CD4-positive, alpha-beta T cell treated with Interleukin-6 for 4 hours (primary cell): ENCODE measurements around the gene PPP1R13B.

Source experiments
- DNase-seq: peaks from one replicate; pipeline ENCODE4 v3.0.0-alpha.2; 2020; ENCODE audit warnings: mixed read lengths

PPP1R13B gene

GRCh38 chr14:103725739-103726395, 121.5 kb downstream of the PPP1R13B start:
- no peak for DNase-seq

- DNase-seq, result no peak
Measured at GRCh38 chr14:103725001-103725682, 122.2 kb downstream of the PPP1R13B start.

- DNase-seq, result no peak
Measured at GRCh38 chr14:103724116-103724515, 123.3 kb downstream of the PPP1R13B start.

GRCh38 chr14:103723748-103724081, 123.7 kb downstream of the PPP1R13B start:
- DNase-seq, result no peak

GRCh38 chr14:103721334-103722120, 125.8 kb downstream of the PPP1R13B start:
- DNase-seq, result no peak

GRCh38 chr14:103719751-103720150, 127.6 kb downstream of the PPP1R13B start:
- no peak for DNase-seq

- no peak for DNase-seq
Measured at GRCh38 chr14:103718572-103718971, 128.8 kb downstream of the PPP1R13B start.

GRCh38 chr14:103716899-103717411, 130.4 kb downstream of the PPP1R13B start:
- no peak for DNase-seq

GRCh38 chr14:103716091-103716801, 131.1 kb downstream of the PPP1R13B start:
- DNase-seq, result peak; percentile 25

- peak; percentile 100 for DNase-seq
Measured at GRCh38 chr14:103715052-103716000, 132.0 kb downstream of the PPP1R13B start, which contains the start of the genes XRCC3 and ZFYVE21. TSS of gene XRCC3 (minus strand) at chr14:103715451. CDS start at chr14:103711087, 4,364 bp downstream. TSS of gene ZFYVE21 (plus strand) at chr14:103715810. CDS start at chr14:103715842, 32 bp downstream.

- no peak for DNase-seq
Measured at GRCh38 chr14:103714063-103714724, 133.2 kb downstream of the PPP1R13B start.

GRCh38 chr14:103713304-103714062, 133.9 kb downstream of the PPP1R13B start:
- no peak for DNase-seq

GRCh38 chr14:103712633-103713247, 134.6 kb downstream of the PPP1R13B start:
- no peak for DNase-seq

- DNase-seq, result no peak
Measured at GRCh38 chr14:103711516-103712431, 135.6 kb downstream of the PPP1R13B start.

- no peak for DNase-seq
Measured at GRCh38 chr14:103710771-103711377, 136.5 kb downstream of the PPP1R13B start.

- no peak for DNase-seq
Measured at GRCh38 chr14:103709814-103710213, 137.6 kb downstream of the PPP1R13B start.

- DNase-seq, result no peak
Measured at GRCh38 chr14:103708750-103709187, 138.6 kb downstream of the PPP1R13B start.
